ENCODE results near the gene OAS2.
"Not testable (repeated sequence)": the region's sequence is repeated elsewhere in the genome, so short reads cannot be mapped to it uniquely, and the experiment has no call there.

Gene OAS2

DNA sequence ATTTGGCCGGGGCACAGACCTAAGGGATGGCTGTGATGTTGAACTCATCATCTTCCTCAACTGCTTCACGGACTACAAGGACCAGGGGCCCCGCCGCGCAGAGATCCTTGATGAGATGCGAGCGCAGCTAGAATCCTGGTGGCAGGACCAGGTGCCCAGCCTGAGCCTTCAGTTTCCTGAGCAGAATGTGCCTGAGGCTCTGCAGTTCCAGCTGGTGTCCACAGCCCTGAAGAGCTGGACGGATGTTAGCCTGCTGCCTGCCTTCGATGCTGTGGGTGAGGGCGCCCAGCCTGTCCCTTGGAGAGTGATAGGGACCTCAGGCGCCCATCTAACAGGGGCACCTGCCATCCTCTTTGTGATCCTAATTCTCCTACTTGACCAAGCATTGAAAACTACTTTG lies 27.6 kb upstream of the OAS2 start:
- no peak for DNase-seq

DNA sequence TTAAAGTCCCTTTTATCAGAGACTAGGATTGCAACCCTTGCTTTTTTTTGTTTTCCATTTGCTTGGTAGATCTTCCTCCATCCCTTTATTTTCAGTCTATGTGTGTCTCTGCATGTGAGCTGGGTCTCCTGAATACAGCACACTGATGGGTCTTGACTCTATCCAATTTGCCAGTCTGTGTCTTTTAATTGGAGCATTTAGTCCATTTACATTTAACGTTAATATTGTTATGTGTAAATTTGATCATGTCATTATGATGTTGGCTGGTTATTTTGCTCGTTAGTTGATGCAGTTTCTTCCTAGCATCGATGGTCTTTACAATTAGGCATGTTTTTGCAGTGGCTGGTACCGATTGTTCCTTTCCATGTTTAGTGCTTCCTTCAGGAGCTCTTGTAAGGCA lies 21.2 kb upstream of the OAS2 start:
- not testable (repeated sequence) for DNase-seq

DNA sequence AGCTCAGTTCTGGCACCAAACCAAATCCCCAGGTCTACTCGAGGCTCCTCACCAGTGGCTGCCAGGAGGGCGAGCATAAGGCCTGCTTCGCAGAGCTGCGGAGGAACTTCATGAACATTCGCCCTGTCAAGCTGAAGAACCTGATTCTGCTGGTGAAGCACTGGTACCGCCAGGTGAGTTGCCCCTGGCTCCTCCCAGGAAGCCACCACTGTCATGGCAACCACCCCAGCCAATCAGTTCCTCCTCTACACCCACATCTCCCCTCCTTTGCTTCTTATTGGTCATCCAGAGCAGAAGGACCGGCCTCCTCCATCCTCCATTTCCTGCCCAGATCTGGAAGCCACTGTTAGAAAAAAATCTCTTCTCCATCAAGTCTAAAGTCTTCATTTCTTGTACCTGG lies 17.2 kb upstream of the OAS2 start:
- DNase-seq, result no peak

DNA sequence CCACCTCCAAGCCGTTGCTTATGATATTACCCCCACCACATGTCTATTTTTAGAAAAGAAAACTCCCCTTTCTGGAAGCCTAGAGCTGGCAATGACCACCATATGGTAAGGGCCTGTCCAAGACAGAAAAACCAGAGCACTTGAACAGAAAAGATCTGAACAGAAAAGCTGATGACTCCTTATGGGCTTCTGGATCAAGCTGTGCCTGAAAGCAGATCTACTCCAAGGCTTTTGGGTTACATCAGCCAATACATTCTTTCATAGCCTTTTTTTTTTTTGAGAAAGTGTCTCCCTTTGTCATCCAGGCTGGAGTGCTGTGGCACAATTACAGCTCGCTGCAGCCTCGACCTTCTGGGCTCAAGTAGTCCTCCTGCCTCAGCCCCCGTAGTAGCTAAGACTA lies 16.8 kb upstream of the OAS2 start:
- DNase-seq, result no peak

DNA sequence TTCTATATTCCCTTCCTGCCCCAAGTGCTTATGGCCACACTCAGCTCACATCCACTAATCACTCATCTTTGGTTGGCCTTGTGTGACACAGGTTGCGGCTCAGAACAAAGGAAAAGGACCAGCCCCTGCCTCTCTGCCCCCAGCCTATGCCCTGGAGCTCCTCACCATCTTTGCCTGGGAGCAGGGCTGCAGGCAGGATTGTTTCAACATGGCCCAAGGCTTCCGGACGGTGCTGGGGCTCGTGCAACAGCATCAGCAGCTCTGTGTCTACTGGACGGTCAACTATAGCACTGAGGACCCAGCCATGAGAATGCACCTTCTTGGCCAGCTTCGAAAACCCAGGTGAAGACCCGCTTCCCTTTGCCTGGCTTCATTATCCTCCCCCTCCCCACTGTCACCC lies 15.8 kb upstream of the OAS2 start:
- no peak for DNase-seq

DNA sequence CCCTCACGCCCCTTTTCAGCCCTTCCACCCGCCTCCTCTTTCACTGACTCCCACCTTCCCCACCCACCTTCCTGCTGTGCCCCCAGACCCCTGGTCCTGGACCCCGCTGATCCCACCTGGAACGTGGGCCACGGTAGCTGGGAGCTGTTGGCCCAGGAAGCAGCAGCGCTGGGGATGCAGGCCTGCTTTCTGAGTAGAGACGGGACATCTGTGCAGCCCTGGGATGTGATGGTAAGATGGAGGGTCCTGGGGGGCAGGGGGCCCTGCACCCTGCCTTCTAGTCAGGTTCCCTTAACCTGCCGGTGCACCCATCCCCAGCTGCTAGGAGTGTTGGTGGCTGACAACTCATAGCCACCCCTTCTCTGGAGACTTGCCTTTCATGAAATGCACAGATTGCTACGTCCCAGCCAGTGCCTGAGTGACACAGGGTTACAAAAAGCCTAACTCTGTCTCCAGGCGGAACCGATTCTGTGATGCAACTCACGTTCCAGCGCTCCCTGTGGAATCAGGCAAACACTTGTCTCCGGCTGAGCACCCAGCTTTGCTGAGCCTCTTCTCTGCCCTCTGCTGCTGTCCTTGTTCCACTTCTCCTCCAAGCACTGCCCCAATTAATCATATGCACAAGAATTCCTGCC lies 15.0 kb upstream of the OAS2 start:
- DNase-seq, result no peak

DNA sequence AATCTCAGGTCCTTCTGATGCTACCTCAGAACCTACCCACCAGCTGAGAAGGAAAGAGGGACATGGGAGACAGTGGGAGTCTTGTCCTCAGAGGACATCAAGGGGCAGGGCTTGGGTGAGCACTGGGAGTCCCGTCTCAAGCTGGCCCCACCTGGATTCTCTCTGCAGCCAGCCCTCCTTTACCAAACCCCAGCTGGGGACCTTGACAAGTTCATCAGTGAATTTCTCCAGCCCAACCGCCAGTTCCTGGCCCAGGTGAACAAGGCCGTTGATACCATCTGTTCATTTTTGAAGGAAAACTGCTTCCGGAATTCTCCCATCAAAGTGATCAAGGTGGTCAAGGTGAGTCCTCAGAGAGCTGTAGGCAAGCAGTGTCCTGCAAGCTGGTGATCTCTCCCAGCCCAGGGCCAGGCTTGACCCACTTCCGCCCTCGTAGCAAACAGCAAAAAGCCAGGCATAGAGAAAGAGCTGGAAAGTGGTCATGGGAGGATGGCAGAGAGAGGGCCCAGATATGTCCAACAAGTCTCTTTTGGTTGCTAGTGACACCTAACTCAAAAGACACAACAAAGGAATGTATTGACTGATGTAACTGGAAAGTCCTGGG lies 14.2 kb upstream of the OAS2 start:
- DNase-seq, result no peak

DNA sequence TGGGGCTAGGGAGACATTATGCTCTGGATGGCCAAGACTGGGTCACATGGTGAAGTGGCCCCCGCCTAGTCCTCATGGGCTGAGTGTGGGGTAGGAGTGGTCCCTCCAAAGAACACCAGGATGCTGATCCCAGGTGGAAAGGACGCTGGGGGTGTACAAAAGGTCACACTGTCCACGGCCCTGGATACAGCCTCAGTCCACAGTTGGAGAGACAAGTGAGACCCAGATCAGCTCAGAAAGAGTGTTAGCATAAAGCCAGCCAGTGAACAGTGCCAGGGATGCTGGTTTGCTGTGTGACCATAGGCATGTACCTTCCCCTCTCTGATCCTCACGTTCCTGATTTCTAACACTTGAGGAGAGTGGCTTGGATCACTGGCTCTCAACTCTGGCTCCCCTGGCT lies 13.4 kb upstream of the OAS2 start:
- DNase-seq, result no peak

DNA sequence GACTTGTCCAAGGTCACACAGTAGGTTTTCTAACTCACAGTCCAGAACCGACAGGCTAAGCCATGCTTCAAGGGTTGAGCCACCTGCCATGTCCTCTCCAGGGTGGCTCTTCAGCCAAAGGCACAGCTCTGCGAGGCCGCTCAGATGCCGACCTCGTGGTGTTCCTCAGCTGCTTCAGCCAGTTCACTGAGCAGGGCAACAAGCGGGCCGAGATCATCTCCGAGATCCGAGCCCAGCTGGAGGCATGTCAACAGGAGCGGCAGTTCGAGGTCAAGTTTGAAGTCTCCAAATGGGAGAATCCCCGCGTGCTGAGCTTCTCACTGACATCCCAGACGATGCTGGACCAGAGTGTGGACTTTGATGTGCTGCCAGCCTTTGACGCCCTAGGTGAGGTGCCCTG lies 12.7 kb upstream of the OAS2 start:
- DNase-seq, result no peak

DNA sequence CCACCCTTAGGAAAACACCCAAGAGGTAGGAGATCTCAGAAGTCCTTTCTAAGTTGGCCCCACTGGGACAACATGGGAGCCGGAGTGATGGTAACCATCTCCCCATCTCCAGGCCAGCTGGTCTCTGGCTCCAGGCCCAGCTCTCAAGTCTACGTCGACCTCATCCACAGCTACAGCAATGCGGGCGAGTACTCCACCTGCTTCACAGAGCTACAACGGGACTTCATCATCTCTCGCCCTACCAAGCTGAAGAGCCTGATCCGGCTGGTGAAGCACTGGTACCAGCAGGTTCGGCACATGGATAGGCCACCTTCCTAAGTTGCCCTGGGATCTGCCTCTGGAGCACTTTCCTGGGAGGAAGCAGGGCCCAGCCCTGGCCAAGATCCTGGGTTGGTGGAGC lies 11.0 kb upstream of the OAS2 start:
- no peak for DNase-seq

DNA sequence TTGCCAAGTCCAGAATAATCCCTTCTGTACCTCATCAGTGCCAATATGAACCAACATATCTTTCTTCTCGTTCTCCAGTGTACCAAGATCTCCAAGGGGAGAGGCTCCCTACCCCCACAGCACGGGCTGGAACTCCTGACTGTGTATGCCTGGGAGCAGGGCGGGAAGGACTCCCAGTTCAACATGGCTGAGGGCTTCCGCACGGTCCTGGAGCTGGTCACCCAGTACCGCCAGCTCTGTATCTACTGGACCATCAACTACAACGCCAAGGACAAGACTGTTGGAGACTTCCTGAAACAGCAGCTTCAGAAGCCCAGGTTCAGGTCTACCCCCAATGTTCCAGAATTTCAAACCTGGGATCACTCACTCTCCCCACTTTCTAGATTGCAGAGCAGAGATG lies 10.5 kb upstream of the OAS2 start:
- no peak for DNase-seq

DNA sequence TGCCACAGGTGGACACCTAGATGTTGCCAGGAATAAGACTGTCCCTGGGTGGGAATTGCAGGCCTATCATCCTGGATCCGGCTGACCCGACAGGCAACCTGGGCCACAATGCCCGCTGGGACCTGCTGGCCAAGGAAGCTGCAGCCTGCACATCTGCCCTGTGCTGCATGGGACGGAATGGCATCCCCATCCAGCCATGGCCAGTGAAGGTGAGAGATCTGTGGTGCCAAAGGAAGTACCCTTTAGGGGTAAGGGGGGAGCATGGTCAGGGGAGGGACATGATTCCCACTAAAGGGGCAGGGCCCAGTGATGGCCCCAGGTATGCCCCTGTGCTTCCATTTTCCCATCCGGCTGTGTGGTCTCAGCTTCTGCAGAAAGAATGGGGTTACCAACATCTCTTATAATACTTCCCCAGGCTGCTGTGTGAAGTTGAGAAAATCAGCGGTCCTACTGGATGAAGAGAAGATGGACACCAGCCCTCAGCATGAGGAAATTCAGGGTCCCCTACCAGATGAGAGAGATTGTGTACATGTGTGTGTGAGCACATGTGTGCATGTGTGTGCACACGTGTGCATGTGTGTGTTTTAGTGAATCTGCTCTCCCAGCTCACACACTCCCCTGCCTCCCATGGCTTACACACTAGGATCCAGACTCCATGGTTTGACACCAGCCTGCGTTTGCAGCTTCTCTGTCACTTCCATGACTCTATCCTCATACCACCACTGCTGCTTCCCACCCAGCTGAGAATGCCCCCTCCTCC lies 8.6 kb upstream of the OAS2 start:
- no peak for DNase-seq

DNA sequence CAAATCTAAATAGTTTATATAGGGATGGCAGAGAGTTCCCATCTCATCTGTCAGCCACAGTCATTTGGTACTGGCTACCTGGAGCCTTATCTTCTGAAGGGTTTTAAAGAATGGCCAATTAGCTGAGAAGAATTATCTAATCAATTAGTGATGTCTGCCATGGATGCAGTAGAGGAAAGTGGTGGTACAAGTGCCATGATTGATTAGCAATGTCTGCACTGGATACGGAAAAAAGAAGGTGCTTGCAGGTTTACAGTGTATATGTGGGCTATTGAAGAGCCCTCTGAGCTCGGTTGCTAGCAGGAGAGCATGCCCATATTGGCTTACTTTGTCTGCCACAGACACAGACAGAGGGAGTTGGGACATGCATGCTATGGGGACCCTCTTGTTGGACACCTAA lies 7.9 kb upstream of the OAS2 start:
- no peak for DNase-seq

DNA sequence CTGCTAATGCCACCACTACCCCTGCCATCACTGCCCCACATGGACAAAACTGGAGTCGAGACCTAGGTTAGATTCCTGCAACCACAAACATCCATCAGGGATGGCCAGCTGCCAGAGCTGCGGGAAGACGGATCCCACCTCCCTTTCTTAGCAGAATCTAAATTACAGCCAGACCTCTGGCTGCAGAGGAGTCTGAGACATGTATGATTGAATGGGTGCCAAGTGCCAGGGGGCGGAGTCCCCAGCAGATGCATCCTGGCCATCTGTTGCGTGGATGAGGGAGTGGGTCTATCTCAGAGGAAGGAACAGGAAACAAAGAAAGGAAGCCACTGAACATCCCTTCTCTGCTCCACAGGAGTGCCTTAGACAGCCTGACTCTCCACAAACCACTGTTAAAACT lies 7.1 kb upstream of the OAS2 start:
- DNase-seq, result no peak

DNA sequence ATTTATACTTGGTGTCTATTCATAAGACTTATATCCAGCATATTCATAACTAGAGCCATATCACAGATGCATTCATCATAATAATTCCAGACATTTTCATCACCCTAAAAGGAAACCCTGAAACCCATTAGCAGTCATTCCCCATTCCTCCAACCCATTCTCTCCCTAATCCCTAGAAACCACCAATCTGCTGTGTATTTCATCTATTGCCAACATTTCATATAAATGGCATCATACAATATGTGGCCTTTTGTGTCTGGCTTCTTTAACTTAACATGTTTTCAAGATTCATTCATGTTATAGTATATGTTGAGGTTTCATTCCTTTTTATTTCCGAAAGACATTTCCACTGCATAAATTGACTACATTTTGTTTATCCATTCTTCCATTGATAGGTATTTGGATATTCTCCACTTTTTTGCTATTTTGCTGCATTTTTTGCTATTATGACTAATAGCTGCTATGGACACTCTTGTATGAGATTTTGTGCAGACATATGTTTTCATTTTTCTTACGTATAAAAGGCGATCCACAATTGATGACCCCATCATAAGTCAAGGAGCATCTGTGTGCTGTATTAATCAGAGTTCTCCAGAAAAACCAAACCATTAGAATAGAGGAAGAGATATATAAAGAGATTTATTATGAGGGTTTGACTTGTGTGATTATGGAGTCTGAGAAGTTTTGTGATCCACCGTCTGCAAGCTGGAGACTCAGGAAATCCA lies 5.1 kb upstream of the OAS2 start:
- DNase-seq, result no peak

DNA sequence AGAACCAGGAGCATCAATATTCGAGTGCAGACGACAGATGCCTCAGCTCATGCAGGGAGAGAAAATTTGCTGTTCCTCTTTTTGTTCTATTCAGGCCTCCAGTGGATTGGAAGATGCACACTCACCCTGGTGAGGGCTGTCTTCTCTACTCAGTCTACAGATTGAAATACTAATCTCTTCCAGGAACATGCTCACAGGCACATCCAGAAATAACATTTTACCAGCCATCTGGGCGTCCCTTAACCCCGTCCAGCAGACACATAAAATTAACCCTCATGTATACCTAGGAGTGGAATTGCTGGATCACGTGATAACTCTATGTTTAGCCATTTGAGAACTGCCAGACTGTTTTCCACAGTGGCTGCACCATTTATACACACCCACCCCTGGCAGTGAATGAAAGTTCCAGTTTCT lies 4.5 kb upstream of the OAS2 start:
- no peak for DNase-seq

DNA sequence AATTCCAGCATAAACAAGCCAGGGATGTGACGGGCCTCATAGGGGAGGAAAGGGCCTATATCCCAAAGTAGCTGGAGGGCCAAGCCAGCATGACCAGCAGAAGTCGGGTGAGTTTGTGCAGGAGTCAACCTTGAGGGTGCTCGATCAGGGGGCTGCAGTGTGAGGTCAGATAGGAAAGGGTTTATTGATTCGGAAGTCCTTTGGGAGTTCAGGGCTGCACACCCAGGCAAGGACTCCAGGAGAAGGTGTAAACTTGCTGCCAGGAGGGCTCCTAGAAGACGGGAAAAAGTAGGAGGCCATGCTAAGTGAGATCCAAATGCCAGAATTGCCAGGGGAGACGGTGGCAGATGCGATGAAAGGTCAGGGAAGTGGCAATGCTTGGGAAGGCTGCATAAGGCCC lies 3.4 kb upstream of the OAS2 start:
- DNase-seq, result no peak

DNA sequence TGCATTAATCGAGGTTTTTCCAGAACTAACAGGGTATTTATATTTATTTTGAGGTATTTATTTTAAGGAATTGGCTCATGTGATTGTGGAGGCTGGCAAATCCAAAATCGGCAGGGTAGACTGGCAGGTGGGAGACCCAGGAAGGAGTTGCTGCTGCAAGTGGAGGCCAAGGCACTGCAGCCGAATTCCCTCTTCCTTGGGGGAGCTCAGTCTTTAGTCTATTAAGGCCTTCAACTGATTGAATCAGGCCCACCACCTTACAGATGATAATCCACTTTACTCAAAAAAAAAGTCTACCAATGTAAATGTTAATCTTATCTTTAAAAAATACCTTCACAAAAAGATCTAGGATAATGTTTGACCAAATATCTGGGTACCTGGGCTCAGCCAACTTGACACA lies 1.2 kb upstream of the OAS2 start:
- no peak for DNase-seq

DNA sequence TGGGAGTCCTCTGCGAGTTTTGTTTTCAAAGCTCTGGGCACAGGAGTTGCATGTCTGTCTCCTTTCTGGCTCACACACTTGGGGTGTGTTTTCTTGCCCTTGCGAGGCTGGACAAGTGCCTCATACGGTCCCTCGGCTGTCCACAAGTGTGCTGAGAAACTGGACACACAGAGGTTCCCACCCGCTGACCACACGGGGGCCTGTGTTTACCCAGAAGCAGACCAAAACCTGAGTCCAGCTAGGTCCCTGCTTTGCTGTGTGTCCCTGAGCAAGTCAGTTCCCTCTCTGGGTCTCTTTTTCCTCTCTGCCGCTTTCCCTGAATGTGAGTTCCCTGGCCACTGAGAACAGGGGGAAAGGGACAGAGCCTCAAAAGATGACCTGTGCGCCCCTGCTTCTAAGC lies 678 bp upstream of the OAS2 start:
- DNase-seq, result no peak

DNA sequence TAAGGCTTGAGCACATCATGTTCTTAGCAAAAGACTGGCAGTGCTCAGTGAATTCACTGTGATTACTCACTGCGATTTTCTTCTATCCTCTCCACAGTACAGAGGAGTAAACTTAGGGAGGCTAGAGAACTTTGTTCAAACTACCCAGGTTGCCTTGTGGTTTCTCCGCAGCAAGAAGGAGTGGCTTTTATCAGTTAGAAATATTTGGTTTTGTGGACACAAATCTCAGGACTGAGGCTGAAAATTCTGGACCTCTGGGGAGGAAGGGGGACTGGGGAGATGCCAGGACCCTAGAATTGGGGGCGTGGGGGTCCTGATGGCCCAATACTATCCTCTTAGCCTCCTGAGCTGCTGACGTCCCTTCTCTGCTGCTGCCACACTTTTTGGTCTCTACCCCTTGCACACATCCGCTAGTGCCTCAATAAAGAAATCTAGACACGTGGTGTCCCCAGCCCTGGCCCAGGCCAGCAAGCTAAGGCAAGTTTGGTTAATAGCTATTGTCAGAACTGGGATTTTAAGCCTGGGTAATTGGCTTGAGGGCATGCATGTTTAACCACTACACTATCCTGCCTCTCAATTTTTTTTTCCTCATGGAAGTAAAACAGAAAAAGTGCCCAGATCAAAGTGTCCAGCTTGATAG lies 842 bp downstream of the OAS2 start:
- no peak for DNase-seq

DNA sequence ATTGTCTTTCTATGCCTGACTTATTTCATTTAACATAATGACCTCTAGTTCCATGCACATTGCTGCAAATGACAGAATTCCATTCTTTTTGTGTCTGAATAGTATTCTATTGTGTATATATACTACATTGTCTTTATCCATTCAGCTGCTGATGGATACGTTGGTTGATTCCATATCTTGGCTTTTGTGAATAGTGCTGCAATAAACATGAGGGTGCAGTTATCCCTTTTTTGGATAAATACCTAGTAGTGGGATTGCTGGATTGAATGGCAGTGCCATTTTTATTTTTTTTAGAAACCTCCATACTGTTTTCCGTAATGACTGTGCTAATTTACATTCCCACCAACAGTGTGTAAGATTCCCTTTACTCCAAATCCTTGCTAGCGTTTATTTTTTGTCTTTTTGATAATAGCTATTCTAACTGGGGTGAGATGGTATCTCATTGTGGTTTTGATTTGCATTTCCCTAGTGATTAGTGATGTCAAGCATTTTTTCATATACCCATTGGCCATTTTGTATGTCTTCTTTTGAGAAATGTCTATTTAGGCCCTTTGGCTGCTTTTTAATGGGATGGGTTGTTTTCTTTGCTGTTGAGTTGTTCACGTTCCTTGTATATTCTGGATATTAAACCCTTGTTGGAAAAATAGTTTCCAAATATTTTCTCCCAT lies 2.3 kb downstream of the OAS2 start:
- DNase-seq, result no peak

DNA sequence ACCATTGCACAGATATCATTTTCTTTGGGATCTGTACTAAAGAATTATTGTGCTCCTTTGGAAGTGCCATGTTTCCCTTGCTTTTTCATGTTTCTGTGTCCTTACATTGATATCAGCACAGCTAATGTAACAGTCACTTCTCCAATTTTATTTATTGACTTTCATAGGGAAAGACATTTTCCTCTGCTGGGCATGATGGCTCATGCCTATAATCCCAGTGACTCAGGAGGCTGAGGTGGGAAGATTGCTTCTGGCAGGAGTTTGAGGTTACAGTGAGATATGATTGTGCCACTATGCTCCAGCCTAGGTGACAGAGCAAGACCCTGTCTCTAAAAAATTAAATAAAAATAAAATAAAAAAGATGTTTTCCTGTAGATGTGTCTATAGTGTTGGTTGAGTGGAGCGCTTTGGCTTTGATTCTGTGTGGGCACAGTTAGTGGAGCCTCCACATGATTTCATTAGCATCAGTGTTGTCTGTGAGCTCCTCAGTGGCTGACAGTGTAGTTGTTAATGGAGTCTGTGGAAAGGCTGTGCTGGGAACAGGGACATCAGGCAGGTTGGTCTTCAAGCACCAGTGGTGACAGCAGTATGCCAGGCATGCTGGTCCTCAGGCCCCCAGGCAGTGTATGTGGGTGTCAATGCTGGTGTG lies 7.4 kb downstream of the OAS2 start:
- DNase-seq, result no peak
